HCT116 (cell line): ENCODE data around the gene DOCK2.

Experiments
- CTCF ChIP-seq, 3 experiments: fragments of 200-600 bp in 1 of 3; sonication (generic) in 1 of 3; IDR thresholded peaks in 2 of 3; conservative IDR thresholded peaks in 1 of 3; 2 replicates each; pipeline ENCODE4 v1.5.1; 2012 to 2017; ENCODE audit warnings: low read depth in 2 of 3, low read length in 2 of 3, antibody characterized with exemption in 1 of 3, borderline replicate concordance in 1 of 3, control low read depth in 1 of 3, mild to moderate bottlenecking in 1 of 3, mixed read lengths in 1 of 3, mixed run types in 1 of 3, moderate library complexity in 1 of 3; ENCODE audit not compliant: insufficient read depth in 1 of 3
- POLR2A ChIP-seq: IDR thresholded peaks from 2 replicates; pipeline ENCODE4 v1.7.0; 2011; ENCODE audit warnings: borderline replicate concordance; ENCODE audit not compliant: insufficient read depth, insufficient read length; ENCODE audit errors: extremely low read depth
- POLR2AphosphoS5 ChIP-seq: IDR thresholded peaks from 2 replicates; pipeline ENCODE4 v1.6.1; 2011; ENCODE audit warnings: mild to moderate bottlenecking, low read depth, low read length, moderate library complexity
- RAD21 ChIP-seq: IDR thresholded peaks from 2 replicates; pipeline ENCODE4 v1.6.1; 2012; ENCODE audit warnings: low read depth, mild to moderate bottlenecking
- ZBTB33 ChIP-seq: IDR thresholded peaks from 2 replicates; pipeline ENCODE4 v1.6.1; 2011; ENCODE audit warnings: mild to moderate bottlenecking, low read length, moderate library complexity; ENCODE audit not compliant: insufficient replicate concordance; ENCODE audit errors: extremely low read depth
- ZNF274 ChIP-seq: fragments of 200-500 bp; sonication (Bioruptor generic); IDR thresholded peaks from 2 replicates; pipeline ENCODE4 v1.6.1; 2014; ENCODE audit warnings: mild to moderate bottlenecking, low read depth, low read length, inconsistent platforms

GRCh38 chr5:169973056-169973455, 336.0 kb downstream of the DOCK2 start:
- TF ChIP-seq CTCF (IDR thresholded peaks at IDR 0.05 in 2 of 3, conservative IDR thresholded peaks at IDR 0.05 in 1 of 3; ENCODE audit: borderline replicate concordance in 1 of 3, insufficient read depth in 1 of 3, low read depth in 2 of 3, low read length in 2 of 3) (no peak), POLR2AphosphoS5 (no peak), RAD21 (no peak), POLR2A (no peak), ZNF274 (no peak), ZBTB33 (no peak)
